Endothelial cell of umbilical vein (primary cell): ENCODE measurements around the gene NFKBIL1.

ENCODE experiments used
- JUN ChIP-seq: IDR thresholded peaks from 2 replicates; pipeline ENCODE4 v1.6.1; 2011; ENCODE audit warnings: borderline replicate concordance, low read depth; ENCODE audit not compliant: insufficient read length, insufficient read depth
- TF ChIP-seq, protein P1 (sequence below): IDR thresholded peaks from 2 replicates; pipeline ENCODE4 v1.6.1; 2011; ENCODE audit not compliant: insufficient read depth, insufficient read length

DNA sequence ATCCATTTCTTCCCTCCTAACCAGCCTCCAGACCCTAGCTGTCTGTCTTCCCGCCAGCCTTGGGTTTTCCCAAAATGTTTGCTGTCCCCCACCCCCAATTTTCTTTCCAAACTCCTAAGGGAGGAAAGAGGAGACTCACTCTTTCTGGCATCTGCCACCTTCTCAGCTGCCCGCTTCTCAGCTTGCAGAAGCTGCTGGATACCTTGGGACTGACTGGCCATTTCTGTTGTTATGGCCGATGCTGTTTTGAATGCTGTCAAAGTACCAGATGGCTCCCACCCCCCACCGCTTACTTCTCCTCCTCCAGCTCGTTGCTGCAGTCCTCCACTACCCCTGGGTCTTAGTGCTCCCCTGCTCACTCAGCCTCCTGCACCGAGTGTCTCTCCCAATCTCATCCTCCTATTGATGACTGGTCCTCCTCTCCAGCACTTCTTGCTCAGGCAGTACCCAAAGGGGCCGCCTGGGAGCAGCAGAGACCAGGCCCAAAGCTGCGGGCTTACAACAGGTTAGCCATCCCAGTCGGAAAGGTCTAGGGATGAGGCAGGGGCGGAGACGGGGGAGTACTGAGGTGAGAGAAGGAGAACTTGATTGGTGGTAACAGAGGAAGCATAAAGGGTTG is 960 bp upstream of the NFKBIL1 start, which contains the start of gene ATP6V1G2:
- TF ChIP-seq JUN, result no peak
- TF ChIP-seq, protein P1, sequence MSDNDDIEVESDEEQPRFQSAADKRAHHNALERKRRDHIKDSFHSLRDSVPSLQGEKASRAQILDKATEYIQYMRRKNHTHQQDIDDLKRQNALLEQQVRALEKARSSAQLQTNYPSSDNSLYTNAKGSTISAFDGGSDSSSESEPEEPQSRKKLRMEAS, result no peak
